ENCODE measurements around the gene EXOC6B. TPM values are rescaled to one million over a fixed set of nuclear protein-coding genes. Genes with fewer than 3 reads are reported as not detected.

The EXOC6B gene
- total RNA-seq, 1 experiment from 2014 or later, result 33.7 TPM

GRCh38 chr2:72864500-72864899 lies 38.7 kb upstream of the EXOC6B start:
- ATAC-seq, result no peak
- DNase-seq (ENCODE audit: low spot score), result no peak
- CTCF ChIA-PET, result interaction anchor here (1.2 to 4.1 kb wide), 2 partner anchors 22 to 49 kb away, joined by 4 to 54 read pairs; partner anchors contain the start of gene SPR
- TF ChIP-seq NR2C2 (CRISPR knock-in tag; IDR thresholded peaks at IDR 0.05) (no peak), GABPB1 (CRISPR knock-in tag; IDR thresholded peaks at IDR 0.05) (no peak), MAX (CRISPR knock-in tag; IDR thresholded peaks at IDR 0.05) (no peak), FOXK1 (CRISPR knock-in tag; IDR thresholded peaks at IDR 0.05) (no peak), STAT6 (CRISPR knock-in tag; conservative IDR thresholded peaks at IDR 0.05; ENCODE audit: low read depth) (no peak), ZMAT4 (CRISPR knock-in tag; IDR thresholded peaks at IDR 0.05) (no peak), TP53 (CRISPR knock-in tag; IDR thresholded peaks at IDR 0.05) (no peak)
- TF ChIP-seq, protein P1, sequence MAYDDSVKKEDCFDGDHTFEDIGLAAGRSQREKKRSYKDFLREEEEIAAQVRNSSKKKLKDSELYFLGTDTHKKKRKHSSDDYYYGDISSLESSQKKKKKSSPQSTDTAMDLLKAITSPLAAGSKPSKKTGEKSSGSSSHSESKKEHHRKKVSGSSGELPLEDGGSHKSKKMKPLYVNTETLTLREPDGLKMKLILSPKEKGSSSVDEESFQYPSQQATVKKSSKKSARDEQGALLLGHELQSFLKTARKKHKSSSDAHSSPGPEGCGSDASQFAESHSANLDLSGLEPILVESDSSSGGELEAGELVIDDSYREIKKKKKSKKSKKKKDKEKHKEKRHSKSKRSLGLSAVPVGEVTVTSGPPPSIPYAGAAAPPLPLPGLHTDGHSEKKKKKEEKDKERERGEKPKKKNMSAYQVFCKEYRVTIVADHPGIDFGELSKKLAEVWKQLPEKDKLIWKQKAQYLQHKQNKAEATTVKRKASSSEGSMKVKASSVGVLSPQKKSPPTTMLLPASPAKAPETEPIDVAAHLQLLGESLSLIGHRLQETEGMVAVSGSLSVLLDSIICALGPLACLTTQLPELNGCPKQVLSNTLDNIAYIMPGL (CRISPR knock-in tag; IDR thresholded peaks at IDR 0.05), result no peak
- peaks cover 20% of the 10 kb centered on the region for H3K4me1 Mint-ChIP-seq
- H3K9me3 Mint-ChIP-seq, result no peaks in the 10 kb centered on the region
- POLR2A ChIA-PET, result interaction anchor here (0.7 kb wide), 1 partner anchor 59 kb away, joined by 5 read pairs; no protein-coding TSS in a partner anchor
- no peak overlapping the region for H3K4me3 Mint-ChIP-seq
- no peaks in the 10 kb centered on the region for H3K36me3 Mint-ChIP-seq
- H3K27me3 Mint-ChIP-seq (ENCODE audit: low read depth), result peaks cover 16% of the 10 kb centered on the region
- no peak overlapping the region for H3K27ac Mint-ChIP-seq

DNA sequence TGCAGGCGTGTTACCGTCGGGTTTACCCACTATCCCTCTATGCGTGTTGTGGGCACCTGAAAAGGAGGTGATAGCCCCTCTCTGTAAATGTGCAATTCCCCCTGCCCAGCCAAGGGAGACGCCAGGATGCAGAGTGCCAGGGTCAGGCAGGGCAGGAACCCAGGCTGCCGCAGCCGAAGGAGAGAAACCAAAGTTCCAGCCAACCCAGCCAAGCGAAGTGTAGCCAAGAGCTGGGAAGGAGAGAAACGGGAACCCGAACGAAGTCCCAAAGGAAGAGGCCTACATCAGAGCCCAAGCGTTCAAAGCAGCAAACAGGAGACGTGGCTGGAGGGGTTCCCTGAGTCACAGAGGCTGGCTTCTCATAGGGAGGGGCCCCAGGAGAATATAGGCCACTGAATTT lies 37.2 kb upstream of the EXOC6B start:
- CTCF ChIA-PET, result interaction anchor here (0.6 to 5.0 kb wide), 66 partner anchors 8 to 1287 kb away, joined by 3 to 55 read pairs (median 5); partner anchors contain the start of genes EMX1, PRADC1 and SPR
- H3K27me3 Mint-ChIP-seq (ENCODE audit: low read depth), result peaks cover 16% of the 10 kb centered on the region
- POLR2A ChIA-PET, result interaction anchor here (0.6 to 1.0 kb wide), 2 partner anchors 47 to 1162 kb away, joined by 3 to 10 read pairs; no protein-coding TSS in a partner anchor
- no peak overlapping the region for H3K27ac Mint-ChIP-seq
- H3K4me1 Mint-ChIP-seq, result peaks cover 20% of the 10 kb centered on the region
- no peaks in the 10 kb centered on the region for H3K9me3 Mint-ChIP-seq
- peak overlapping the region; percentile 73 for H3K4me3 Mint-ChIP-seq
- H3K36me3 Mint-ChIP-seq, result no peaks in the 10 kb centered on the region
- peak; percentile 34 for DNase-seq (ENCODE audit: low spot score)
- ATAC-seq, result peak; percentile 28
- no peak for TF ChIP-seq ATF1 (CRISPR knock-in tag; IDR thresholded peaks at IDR 0.05)
- TF ChIP-seq FOXP4 (CRISPR knock-in tag; IDR thresholded peaks at IDR 0.05), result no peak
- no peak for TF ChIP-seq NR3C1 (CRISPR knock-in tag; conservative IDR thresholded peaks at IDR 0.05; ENCODE audit: low read depth)
- TF ChIP-seq, protein P2, sequence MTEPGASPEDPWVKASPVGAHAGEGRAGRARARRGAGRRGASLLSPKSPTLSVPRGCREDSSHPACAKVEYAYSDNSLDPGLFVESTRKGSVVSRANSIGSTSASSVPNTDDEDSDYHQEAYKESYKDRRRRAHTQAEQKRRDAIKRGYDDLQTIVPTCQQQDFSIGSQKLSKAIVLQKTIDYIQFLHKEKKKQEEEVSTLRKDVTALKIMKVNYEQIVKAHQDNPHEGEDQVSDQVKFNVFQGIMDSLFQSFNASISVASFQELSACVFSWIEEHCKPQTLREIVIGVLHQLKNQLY (CRISPR knock-in tag; IDR thresholded peaks at IDR 0.05), result no peak
- TF ChIP-seq ZNF416 (CRISPR knock-in tag; IDR thresholded peaks at IDR 0.05), result no peak
- TF ChIP-seq KAT7 (CRISPR knock-in tag; IDR thresholded peaks at IDR 0.05; ENCODE audit: borderline replicate concordance), result no peak
- no peak for TF ChIP-seq ZMAT4 (CRISPR knock-in tag; IDR thresholded peaks at IDR 0.05)
- TF ChIP-seq ZNF263 (CRISPR knock-in tag; IDR thresholded peaks at IDR 0.05; ENCODE audit: low read depth), result no peak
- no peak for TF ChIP-seq OVOL2 (CRISPR knock-in tag; IDR thresholded peaks at IDR 0.05; ENCODE audit: borderline replicate concordance)
- no peak for TF ChIP-seq IRF2 (CRISPR knock-in tag; IDR thresholded peaks at IDR 0.05; ENCODE audit: borderline replicate concordance, low read depth)
- TF ChIP-seq, protein P3, sequence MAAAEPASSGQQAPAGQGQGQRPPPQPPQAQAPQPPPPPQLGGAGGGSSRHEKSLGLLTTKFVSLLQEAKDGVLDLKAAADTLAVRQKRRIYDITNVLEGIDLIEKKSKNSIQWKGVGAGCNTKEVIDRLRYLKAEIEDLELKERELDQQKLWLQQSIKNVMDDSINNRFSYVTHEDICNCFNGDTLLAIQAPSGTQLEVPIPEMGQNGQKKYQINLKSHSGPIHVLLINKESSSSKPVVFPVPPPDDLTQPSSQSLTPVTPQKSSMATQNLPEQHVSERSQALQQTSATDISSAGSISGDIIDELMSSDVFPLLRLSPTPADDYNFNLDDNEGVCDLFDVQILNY (CRISPR knock-in tag; IDR thresholded peaks at IDR 0.05), result no peak
- no peak; the same call in 1 of the 2 replicates for TF ChIP-seq CREM (CRISPR knock-in tag; IDR thresholded peaks at IDR 0.05)
- TF ChIP-seq, protein P4, sequence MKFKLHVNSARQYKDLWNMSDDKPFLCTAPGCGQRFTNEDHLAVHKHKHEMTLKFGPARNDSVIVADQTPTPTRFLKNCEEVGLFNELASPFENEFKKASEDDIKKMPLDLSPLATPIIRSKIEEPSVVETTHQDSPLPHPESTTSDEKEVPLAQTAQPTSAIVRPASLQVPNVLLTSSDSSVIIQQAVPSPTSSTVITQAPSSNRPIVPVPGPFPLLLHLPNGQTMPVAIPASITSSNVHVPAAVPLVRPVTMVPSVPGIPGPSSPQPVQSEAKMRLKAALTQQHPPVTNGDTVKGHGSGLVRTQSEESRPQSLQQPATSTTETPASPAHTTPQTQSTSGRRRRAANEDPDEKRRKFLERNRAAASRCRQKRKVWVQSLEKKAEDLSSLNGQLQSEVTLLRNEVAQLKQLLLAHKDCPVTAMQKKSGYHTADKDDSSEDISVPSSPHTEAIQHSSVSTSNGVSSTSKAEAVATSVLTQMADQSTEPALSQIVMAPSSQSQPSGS (CRISPR knock-in tag; IDR thresholded peaks at IDR 0.05; ENCODE audit: borderline replicate concordance, low read depth), result no peak
- TF ChIP-seq FOXK1 (CRISPR knock-in tag; IDR thresholded peaks at IDR 0.05), result no peak
- TF ChIP-seq FOXJ3 (CRISPR knock-in tag; IDR thresholded peaks at IDR 0.05; ENCODE audit: borderline replicate concordance), result no peak
- TF ChIP-seq ZSCAN18 (CRISPR knock-in tag; IDR thresholded peaks at IDR 0.05), result no peak
